Glomerular visceral epithelial cell (primary cell): Measurements from ENCODE around the gene MYOG.

Source experiments
- DNase-seq: peaks from one replicate; pipeline ENCODE4 v3.0.0-alpha.2; 2016; ENCODE audit errors: extremely low spot score

The MYOG gene

DNA sequence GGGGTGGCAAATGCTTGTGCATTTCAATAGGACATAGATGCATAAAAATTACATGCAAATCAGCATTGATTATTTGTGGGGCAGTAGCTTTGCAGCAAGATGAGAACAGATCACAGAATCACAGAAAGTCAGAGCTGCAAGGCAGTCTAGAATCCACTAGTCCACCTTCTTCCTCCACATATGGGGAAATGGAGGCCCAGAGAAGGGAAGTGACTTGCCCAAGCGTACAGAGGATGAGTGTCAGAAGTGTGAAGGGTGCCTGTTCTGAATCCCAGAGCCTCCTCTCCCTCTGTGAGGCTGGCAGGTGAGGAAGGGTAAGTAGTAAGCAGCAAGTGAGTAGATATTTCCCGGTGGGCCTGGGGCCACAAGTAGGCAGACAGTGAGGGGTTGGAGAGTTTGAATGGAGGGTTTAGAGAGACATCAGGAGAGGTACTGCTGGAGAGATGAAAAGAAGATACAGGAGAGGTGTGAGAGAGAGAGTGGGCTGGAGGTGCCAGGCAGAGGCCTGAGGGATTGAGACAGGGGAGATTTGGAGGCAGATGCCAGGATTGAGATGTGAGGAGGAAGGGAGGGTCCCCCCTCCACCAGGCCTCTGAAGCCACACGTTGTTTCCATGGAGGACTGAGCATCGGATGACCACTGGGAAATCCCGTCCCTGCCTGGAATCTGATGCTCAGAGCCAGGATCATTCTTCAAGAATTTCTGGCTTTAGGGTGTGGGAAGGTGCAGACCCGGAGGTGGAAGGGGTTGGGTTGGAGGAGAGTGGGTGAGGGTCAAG, 4.8 kb upstream of the MYOG start:
- DNase-seq: no peak

- no peak for DNase-seq
Observed at GRCh38 chr1:203089651-203090045, 3.8 kb upstream of the MYOG start.

- DNase-seq: no peak
Observed at GRCh38 chr1:203089001-203089650, 3.3 kb upstream of the MYOG start.

GRCh38 chr1:203088441-203088840, 2.6 kb upstream of the MYOG start:
- no peak for DNase-seq

DNA sequence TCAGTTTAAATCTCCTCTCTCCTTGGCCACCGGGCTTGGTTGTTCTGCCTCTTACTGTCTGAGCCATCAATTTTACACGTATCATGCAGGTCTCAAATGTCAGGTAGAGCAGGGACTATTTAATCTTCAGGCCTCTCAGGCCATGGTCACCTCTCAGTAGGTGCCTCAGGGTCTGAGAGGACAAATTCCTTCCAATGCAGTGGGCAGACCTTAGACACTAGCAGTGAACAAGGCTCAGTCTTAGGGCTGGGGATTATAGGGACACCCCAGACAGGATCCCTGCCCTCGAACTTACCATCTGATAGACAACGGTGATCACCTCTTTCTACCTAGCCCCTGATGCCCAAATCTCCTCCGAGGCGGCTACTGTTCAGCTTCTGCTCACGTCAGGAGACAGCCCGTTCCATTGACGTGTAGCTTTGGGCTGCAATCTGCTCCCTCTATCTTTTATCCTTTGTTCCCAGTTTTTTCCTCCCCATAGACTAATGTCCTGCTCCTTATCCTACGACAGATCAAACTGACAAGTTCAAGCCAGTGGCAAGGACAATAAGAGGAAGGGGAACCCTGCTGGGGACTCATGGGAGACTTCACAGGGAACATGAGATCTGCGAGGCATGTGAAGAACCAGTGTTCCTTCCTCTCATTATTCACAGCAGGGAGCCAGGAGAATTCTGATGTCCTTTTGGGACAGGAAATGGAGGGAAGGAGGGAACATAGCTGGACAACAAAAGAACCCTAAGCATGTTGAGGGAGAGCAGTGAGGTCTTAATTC, 1.4 kb upstream of the MYOG start:
- DNase-seq: no peak

DNA sequence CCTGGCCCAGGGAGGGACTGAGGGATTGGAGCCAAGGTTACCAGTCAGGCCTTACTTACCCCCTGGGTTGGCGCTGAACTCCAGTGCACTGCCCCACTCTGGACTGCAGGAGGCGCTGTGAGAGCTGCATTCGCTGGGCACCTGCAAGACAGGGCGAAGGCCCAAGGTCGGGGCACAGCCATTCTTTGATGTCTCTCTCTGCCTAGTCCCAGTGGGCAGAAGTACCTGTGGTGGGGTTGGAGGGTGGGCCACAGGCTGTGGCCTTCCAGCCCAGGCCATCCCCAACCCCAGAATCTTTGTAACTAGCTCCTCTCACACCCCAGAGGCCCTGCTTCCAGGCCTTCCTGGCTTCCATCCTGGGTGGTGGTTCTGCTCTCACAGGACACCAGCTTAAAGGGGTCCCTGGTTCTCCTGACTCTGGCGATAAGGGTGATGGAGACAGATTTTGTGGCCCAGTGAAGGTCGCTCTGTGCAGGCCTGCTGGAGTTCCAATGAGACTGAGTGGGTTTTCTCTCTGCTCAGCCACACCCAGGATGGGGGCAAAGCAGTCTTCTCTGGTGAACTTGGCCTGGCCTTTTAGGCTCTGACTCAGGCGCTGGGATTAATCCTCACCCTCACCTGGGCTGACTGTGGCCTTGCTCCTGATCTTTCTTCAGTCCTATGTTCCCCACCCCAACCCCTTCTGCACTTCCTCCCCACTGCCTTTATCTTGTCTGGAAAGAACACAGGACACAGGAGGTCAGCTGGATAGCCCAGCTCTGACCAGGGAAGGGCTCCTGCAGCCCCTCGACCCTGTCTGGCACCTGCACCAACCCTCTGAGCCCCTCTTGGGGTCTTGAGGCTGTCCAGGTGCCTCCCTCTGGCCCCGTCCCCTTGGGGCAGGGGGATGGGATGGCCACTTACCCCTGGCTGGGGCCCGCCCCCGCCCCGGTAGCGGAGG, 954 bp downstream of the MYOG start:
- peak; percentile 12 for DNase-seq

DNA sequence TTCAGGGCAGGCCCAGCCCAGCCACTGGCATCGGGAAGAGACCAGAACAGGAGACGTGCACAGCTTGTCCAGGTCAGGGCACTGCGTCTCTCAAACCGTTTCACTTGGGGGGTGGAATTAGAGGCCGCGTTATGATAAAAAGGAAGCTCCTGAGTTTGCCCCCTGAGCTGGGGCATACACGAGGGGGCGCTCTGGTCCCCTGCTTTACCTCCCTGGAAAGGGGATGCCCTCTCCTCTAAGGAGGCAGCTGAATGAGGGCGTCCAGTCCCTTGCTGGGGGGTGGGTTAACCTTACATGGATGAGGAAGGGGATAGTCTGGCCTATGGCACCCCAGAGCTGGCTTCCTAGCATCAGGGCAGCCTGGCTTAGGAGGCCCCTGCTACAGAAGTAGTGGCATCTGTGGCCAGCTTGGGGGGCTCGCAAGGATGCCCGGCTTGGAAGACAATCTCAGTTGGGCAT, 2.3 kb downstream of the MYOG start:
- DNase-seq: no peak

DNA sequence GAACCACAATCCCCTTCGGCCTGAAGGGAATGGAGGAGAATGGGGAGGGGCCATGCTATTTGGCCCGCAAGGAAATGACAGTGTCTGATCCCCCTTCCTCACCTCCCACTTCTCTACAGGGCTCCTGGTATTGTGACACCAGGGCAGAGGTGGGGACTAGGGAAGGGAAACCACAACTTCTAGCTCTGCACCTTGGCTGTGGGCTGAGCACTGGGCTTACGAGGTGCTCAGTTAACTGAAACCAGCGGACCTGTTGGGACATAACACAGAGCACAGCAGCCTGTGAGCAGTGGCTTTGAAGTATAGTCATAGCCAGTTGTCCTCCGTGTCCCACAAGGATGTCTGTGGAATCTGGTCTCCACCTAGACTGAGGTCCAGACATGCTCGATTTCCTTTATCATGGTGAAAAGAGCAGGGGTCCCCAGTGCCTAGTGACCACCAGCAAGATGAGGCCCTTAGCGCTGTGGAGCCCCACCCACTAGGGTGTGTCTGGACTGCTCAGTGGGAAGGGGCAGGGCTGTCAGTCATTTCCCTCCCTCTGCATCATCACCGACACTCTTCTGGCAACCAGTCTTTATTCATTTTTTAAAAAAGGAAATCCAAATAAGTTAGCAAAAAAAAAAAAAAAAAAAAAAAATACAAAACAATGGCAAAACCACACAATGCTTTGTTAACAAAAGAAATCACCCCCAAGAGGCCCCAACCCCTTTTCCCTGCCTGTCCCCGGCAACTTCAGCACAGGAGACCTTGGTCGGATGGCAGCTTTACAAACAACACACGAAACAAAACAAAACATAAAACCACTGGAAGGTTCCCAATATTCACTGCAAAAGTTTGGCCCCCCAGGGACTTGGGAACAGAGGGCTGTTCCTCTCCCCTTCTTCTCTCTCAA, 3.0 kb downstream of the MYOG start:
- DNase-seq: no peak

DNA sequence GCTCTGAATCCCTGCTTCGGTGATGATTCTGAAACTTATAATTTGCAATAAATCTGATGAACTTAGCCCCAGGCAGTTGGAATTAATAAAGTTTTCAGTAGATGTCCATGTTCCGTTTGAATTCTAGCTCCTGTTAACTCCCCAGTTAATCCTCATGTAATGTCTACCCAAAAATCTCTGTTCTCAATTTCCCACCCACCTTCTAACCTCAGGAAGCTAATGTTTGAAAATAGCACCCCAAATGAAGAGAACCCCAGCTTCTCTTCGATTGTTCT, 3.6 kb downstream of the MYOG start:
- DNase-seq: no peak

- DNase-seq: no peak
Observed at GRCh38 chr1:203081465-203082230, 4.2 kb downstream of the MYOG start.

DNA sequence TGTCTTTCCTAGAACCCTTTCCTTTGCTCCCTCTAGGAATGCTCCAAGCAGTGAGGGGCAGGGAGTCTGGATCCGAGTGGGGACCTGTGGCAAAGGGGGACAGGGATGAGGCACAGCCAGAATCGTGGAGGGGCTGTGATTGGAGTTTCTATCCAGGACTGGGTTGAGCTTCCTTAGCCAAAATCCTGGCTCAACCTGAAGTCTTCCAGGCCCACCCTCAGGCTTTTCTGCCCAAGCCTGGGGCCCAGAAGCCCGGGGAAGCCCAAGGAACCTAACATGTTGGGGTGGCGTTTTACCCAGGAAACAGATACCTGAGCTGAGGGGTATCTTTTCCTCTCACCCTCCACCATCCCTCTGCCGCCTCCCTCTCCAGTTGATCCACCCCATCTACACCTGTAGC, 5.4 kb downstream of the MYOG start:
- DNase-seq: no peak

- no peak for DNase-seq
Observed at GRCh38 chr1:203078478-203078877, 7.3 kb downstream of the MYOG start.

DNA sequence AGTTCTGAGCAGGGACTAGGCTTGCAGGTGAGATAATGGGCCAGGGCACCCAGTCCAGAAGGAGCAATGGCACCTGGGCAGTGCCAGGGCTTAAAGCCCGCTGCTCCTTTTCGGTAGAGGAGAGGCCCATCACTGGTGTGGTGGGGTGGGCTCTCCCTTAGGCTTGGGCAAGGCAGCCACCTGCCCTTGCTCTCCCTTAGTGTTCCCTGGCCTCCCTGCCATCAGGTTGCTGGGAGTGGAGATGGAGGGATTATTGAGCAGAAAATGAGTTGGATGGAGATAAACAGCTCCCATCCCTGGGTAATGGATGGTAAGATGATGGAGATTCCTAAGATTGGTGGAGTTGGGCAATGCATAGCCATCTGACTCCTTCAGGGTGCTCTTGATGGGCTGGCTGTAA, 7.9 kb downstream of the MYOG start:
- DNase-seq: no peak

DNA sequence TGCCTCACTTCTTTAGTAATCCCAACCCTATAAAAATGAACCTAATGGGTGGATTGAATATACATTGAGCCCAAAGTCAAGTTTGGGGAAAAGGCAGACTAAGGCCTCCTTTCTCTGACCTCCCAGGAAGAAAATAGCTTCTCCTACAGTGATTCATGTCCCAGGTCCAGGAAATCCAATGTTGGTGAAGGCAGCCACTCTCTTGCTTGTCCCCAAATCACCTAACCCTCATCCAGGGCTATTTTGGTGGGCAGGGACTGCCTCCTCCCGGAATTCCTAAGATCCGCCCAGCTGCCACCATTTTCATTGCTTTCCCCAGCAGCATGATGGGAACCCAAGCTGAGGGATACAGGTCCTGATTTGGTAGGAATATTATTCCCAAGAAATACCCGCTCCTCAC, 8.4 kb downstream of the MYOG start:
- DNase-seq: no peak

DNA sequence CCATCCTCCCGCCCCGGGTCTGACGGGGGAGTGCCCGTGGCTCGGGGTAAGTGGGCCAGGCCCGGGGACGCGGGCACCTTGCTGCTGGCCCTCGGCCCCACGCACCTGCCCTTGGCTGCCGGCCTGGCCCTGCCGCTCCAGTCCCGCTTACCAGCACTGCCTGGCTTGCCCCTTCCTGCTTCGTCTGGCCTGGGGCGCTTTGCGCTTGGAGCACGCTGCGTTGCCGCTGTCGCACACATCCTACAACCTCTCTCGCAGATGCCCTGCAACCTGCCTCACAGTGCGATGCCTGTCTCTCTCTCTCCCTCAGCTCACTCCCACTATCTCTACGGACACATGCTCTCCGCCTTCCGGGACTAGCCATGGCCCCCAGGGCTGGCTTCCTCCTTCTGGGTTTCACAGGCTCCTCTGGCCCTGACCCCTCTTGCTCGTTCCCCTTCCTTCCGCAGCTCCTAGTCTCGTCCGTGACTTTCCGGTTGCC, 9.7 kb downstream of the MYOG start:
- no peak for DNase-seq

DNA sequence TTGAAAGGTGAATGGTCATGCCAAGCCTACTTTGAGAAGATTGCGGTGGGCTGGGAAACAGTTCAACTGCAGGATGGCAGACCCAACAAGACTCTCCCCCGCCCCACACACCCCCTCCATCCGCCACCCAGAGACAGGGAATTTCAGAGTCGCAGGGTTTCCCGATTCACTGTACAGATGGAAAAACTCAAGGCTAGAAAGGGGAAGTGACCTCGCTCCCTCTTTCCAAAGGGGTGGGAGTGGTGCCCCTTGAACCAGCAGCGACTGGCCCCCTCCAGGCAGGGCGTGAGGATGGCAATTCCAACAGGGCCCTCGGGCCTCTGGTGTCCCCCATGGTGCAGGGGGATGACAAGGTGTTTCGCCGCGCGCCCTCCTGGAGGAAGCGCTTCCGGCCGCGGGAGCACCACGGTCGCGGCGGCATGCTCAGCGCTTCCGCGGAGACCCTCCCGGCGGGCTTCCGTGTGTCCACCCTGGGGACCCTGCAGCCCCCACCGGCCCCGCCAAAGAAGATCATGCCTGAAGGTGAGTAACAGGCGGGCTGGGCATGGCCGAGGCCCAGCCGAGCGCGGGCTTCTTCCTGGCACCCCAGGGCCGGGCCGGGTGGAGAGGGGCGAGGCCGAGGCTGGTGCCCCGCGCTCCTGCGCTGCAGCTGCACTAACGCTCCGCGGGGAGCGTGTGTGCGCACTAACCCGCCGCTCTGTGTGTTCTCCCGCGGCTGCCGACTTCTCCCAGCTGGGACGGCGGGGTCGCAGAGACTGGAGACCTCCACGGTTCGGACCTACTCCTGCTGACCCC, 10.4 kb downstream of the MYOG start:
- no peak for DNase-seq

GRCh38 chr1:203074610-203075009, 11.2 kb downstream of the MYOG start:
- no peak for DNase-seq

DNA sequence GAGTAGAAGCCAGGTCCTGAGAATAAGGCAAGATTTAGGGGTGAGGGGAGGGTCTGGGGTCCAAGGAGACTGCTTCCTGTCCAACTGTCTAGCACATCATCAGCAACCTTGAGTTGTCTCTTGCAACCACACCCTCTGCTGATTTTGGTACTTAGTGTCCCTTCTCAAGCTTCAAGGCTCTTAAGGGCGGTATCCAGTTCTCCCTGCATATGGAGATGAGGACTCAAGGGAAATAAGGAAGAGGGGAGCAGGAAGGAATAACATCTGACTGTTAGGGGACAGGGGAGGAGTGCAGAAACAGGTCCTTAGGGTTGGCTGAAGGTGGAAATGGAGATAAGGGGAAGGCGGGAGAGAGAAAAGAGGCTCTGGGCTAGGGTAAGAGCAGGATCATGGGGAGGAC, 12.3 kb downstream of the MYOG start:
- no peak for DNase-seq

DNA sequence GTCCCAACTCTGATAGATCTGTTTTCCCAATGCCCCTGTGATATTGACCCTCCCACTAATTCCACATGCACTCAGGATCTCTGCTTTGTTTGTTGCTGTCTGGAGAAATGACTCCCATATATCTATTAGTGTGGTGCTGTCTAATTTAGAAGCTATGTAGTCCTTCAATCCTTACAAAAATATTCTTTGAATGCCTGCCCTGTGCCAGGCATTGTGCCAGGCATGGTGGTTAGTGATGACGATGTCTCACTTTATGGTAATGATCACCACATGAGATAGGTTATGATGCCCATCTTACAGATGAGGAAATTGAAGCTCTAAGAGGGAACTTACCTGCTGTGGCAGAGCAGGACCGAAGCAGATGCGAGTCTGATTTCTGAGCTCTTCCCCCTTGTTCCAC, 12.9 kb downstream of the MYOG start:
- DNase-seq: no peak
